ENCODE measurements around the gene CMTM5.

CMTM5 gene

GRCh38 chr14:23377573-23378563 lies 1.0 kb downstream of the CMTM5 start:
- Histone ChIP-seq H3K27me3 (ENCODE audit: insufficient read depth, low read length, poor library complexity) (peaks cover 34% of the 10 kb centered on the region), H3K4me3 (ENCODE audit: low read depth in 1 of 2, low read length in 2 of 2) (no peak overlapping the region), H3K36me3 (ENCODE audit: insufficient read depth, low read length) (no peaks in the 10 kb centered on the region), H3K79me2 (ENCODE audit: insufficient read depth, low read length) (no peaks in the 10 kb centered on the region), H3K4me1 (ENCODE audit: insufficient read depth, low read length) (no peaks in the 10 kb centered on the region), H3K9ac (ENCODE audit: low read depth, low read length) (no peak overlapping the region), H3K9me3 (ENCODE audit: insufficient read depth, low read length, severe bottlenecking) (no peaks in the 10 kb centered on the region), H4K20me1 (ENCODE audit: insufficient read depth, low read length) (peaks cover 3% of the 10 kb centered on the region; the same call in 1 of the 2 replicates), H3K4me2 (ENCODE audit: insufficient read depth, low read length) (no peak overlapping the region), H2AFZ (ENCODE audit: low read depth, low read length) (no peak overlapping the region), H3K27ac (ENCODE audit: low read length) (no peak overlapping the region)
- TF ChIP-seq CTCF (IDR thresholded peaks at IDR 0.05; ENCODE audit: borderline replicate concordance, extremely low read depth, low read length, poor library complexity, severe bottlenecking), result no peak
- TF ChIP-seq EZH2 (IDR thresholded peaks at IDR 0.05; ENCODE audit: borderline replicate concordance, low read depth, low read length, severe bottlenecking), result no peak
- no peak for DNase-seq
- no peak for ATAC-seq (ENCODE audit: insufficient read depth, low read depth)

GRCh38 chr14:23378612-23379220 lies 1.9 kb downstream of the CMTM5 start:
- no peak for DNase-seq
- Histone ChIP-seq H3K36me3 (ENCODE audit: insufficient read depth, low read length) (no peaks in the 10 kb centered on the region), H3K9ac (ENCODE audit: low read depth, low read length) (no peak overlapping the region), H2AFZ (ENCODE audit: low read depth, low read length) (no peak overlapping the region), H3K4me3 (ENCODE audit: low read depth in 1 of 2, low read length in 2 of 2) (no peak overlapping the region), H3K27ac (ENCODE audit: low read length) (no peak overlapping the region), H3K4me2 (ENCODE audit: insufficient read depth, low read length) (no peak overlapping the region), H3K27me3 (ENCODE audit: insufficient read depth, low read length, poor library complexity) (peaks cover 27% of the 10 kb centered on the region), H3K9me3 (ENCODE audit: insufficient read depth, low read length, severe bottlenecking) (no peaks in the 10 kb centered on the region), H3K4me1 (ENCODE audit: insufficient read depth, low read length) (no peaks in the 10 kb centered on the region), H4K20me1 (ENCODE audit: insufficient read depth, low read length) (peaks cover 3% of the 10 kb centered on the region; the same call in 1 of the 2 replicates), H3K79me2 (ENCODE audit: insufficient read depth, low read length) (no peaks in the 10 kb centered on the region)
- TF ChIP-seq CTCF (IDR thresholded peaks at IDR 0.05; ENCODE audit: borderline replicate concordance, extremely low read depth, low read length, poor library complexity, severe bottlenecking), result no peak
- TF ChIP-seq EZH2 (IDR thresholded peaks at IDR 0.05; ENCODE audit: borderline replicate concordance, low read depth, low read length, severe bottlenecking), result no peak
- ATAC-seq (ENCODE audit: insufficient read depth, low read depth), result no peak

- H3K27me3 ChIP-seq (ENCODE audit: insufficient read depth, low read length, poor library complexity), result peaks cover 30% of the 10 kb centered on the region
- H3K36me3 ChIP-seq (ENCODE audit: insufficient read depth, low read length), result no peaks in the 10 kb centered on the region
- H3K4me2 ChIP-seq (ENCODE audit: insufficient read depth, low read length), result no peak overlapping the region
- TF ChIP-seq EZH2 (IDR thresholded peaks at IDR 0.05; ENCODE audit: borderline replicate concordance, low read depth, low read length, severe bottlenecking), result no peak
- TF ChIP-seq CTCF (IDR thresholded peaks at IDR 0.05; ENCODE audit: borderline replicate concordance, extremely low read depth, low read length, poor library complexity, severe bottlenecking), result peak; percentile 94
- H3K27ac ChIP-seq (ENCODE audit: low read length), result no peak overlapping the region
- H4K20me1 ChIP-seq (ENCODE audit: insufficient read depth, low read length), result peaks cover 3% of the 10 kb centered on the region; the same call in 1 of the 2 replicates
- ATAC-seq (ENCODE audit: insufficient read depth, low read depth), result peak; percentile 87
- peak; percentile 55 for DNase-seq
- H3K4me1 ChIP-seq (ENCODE audit: insufficient read depth, low read length), result no peaks in the 10 kb centered on the region
- no peaks in the 10 kb centered on the region for H3K9me3 ChIP-seq (ENCODE audit: insufficient read depth, low read length, severe bottlenecking)
- no peak overlapping the region for H3K9ac ChIP-seq (ENCODE audit: low read depth, low read length)
- no peaks in the 10 kb centered on the region for H3K79me2 ChIP-seq (ENCODE audit: insufficient read depth, low read length)
- no peak overlapping the region for H2AFZ ChIP-seq (ENCODE audit: low read depth, low read length)
- H3K4me3 ChIP-seq (ENCODE audit: low read depth in 1 of 2, low read length in 2 of 2), result no peak overlapping the region
Observed at GRCh38 chr14:23379366-23380196, 2.7 kb downstream of the CMTM5 start.

Measured in DND-41 (cell line).